DOHH2 (cell line): ENCODE data around the gene CABYR.

Experiments
- H3F3A ChIP-seq: fragments of 200-600 bp; sonication (generic), shearing (Covaris generic); 2 replicates; pipeline ENCODE4 v1.6.0; 2016; ENCODE audit warnings: antibody characterized with exemption, mild to moderate bottlenecking; ENCODE audit not compliant: control insufficient read depth, insufficient read depth
- H3K27ac ChIP-seq: fragments of 200-600 bp; sonication (generic); 2 replicates; pipeline ENCODE4 v1.5.1; 2014; ENCODE audit warnings: low read depth, mild to moderate bottlenecking, low read length, moderate library complexity
- H3K27me3 ChIP-seq: fragments of 200-600 bp; sonication (generic); 2 replicates; pipeline ENCODE4 v1.6.1; 2014; ENCODE audit warnings: mild to moderate bottlenecking, low read length, mixed read lengths; ENCODE audit not compliant: control insufficient read depth
- H3K36me3 ChIP-seq: fragments of 200-600 bp; sonication (generic); 2 replicates; pipeline ENCODE4 v1.6.1; 2014; ENCODE audit warnings: mild to moderate bottlenecking, low read length, moderate library complexity, mixed read lengths; ENCODE audit not compliant: control insufficient read depth
- H3K4me1 ChIP-seq: fragments of 200-600 bp; sonication (generic); 2 replicates; pipeline ENCODE4 v1.6.1; 2014; ENCODE audit warnings: mild to moderate bottlenecking, low read length, mixed read lengths; ENCODE audit not compliant: control insufficient read depth
- H3K4me2 ChIP-seq: fragments of 200-600 bp; sonication (generic); 2 replicates; pipeline ENCODE4 v1.6.0; 2014; ENCODE audit warnings: mild to moderate bottlenecking, low read length, moderate library complexity
- H3K4me3 ChIP-seq: fragments of 200-600 bp; sonication (generic); 2 replicates; pipeline ENCODE4 v1.5.1; 2014; ENCODE audit warnings: mild to moderate bottlenecking, low read length, mixed read lengths
- H3K79me2 ChIP-seq: fragments of 200-600 bp; sonication (generic); 2 replicates; pipeline ENCODE4 v1.6.1; 2014; ENCODE audit warnings: mild to moderate bottlenecking, low read length, mixed read lengths; ENCODE audit not compliant: control insufficient read depth
- H3K9me2 ChIP-seq: fragments of 200-600 bp; sonication (generic); replicated peaks from 2 replicates; pipeline ENCODE4 v1.6.1; 2014; ENCODE audit warnings: mild to moderate bottlenecking, low read length, mixed read lengths; ENCODE audit not compliant: control insufficient read depth
- H3K9me3 ChIP-seq: fragments of 200-600 bp; sonication (generic); 2 replicates; pipeline ENCODE4 v1.6.1; 2014; ENCODE audit warnings: antibody characterized with exemption, low read length, mixed read lengths; ENCODE audit not compliant: control insufficient read depth, insufficient read depth
- H4K20me1 ChIP-seq: fragments of 200-600 bp; sonication (generic); 2 replicates; pipeline ENCODE4 v1.6.0; 2014; ENCODE audit warnings: low read depth, mild to moderate bottlenecking, antibody characterized with exemption, low read length, moderate library complexity; ENCODE audit not compliant: control insufficient read depth, insufficient read depth
- CTCF ChIP-seq: fragments of 200-600 bp; sonication (generic); IDR thresholded peaks from one replicate; pipeline ENCODE4 v1.5.1; 2014; ENCODE audit warnings: antibody characterized with exemption, mild to moderate bottlenecking, low read depth, low read length; ENCODE audit not compliant: poor library complexity, severe bottlenecking
- EZH2phosphoT487 ChIP-seq: fragments of 200-600 bp; sonication (generic); IDR thresholded peaks from 2 replicates; pipeline ENCODE4 v1.6.1; 2017; ENCODE audit warnings: borderline replicate concordance, mild to moderate bottlenecking, antibody characterized with exemption, low read length, moderate library complexity, mixed read lengths

CABYR gene

GRCh38 chr18:24195296-24196053 lies 56.6 kb downstream of the CABYR start:
- TF ChIP-seq EZH2phosphoT487 (no peak), CTCF (no peak)
- no peaks in the 10 kb centered on the region for H3K4me1 ChIP-seq
- no peaks in the 10 kb centered on the region for H3K79me2 ChIP-seq
- H3K9me2 ChIP-seq = no peaks in the 10 kb centered on the region
- H3K4me3 ChIP-seq = no peak overlapping the region
- no peaks in the 10 kb centered on the region for H3K9me3 ChIP-seq
- no peak overlapping the region for H3K27ac ChIP-seq
- H3K4me2 ChIP-seq = no peak overlapping the region
- no peaks in the 10 kb centered on the region for H4K20me1 ChIP-seq
- H3K27me3 ChIP-seq = peaks cover 15% of the 10 kb centered on the region
- H3F3A ChIP-seq = no peaks in the 10 kb centered on the region
- no peaks in the 10 kb centered on the region for H3K36me3 ChIP-seq

- H4K20me1 ChIP-seq = no peaks in the 10 kb centered on the region
- H3K9me2 ChIP-seq = no peaks in the 10 kb centered on the region
- TF ChIP-seq EZH2phosphoT487 (no peak), CTCF (no peak)
- H3K27me3 ChIP-seq = peaks cover 14% of the 10 kb centered on the region
- H3K4me2 ChIP-seq = no peak overlapping the region
- no peaks in the 10 kb centered on the region for H3K9me3 ChIP-seq
- H3K36me3 ChIP-seq = no peaks in the 10 kb centered on the region
- H3F3A ChIP-seq = no peaks in the 10 kb centered on the region
- H3K4me1 ChIP-seq = no peaks in the 10 kb centered on the region
- H3K27ac ChIP-seq = no peak overlapping the region
- no peaks in the 10 kb centered on the region for H3K79me2 ChIP-seq
- no peak overlapping the region for H3K4me3 ChIP-seq
Measured at GRCh38 chr18:24196764-24197163, 57.9 kb downstream of the CABYR start.

GRCh38 chr18:24197412-24197811 lies 58.5 kb downstream of the CABYR start:
- TF ChIP-seq EZH2phosphoT487 = no peak
- TF ChIP-seq CTCF = no peak
- H3K4me2 ChIP-seq = no peak overlapping the region
- no peaks in the 10 kb centered on the region for H4K20me1 ChIP-seq
- H3F3A ChIP-seq = no peaks in the 10 kb centered on the region
- peaks cover 7% of the 10 kb centered on the region for H3K27me3 ChIP-seq
- no peaks in the 10 kb centered on the region for H3K4me1 ChIP-seq
- H3K36me3 ChIP-seq = no peaks in the 10 kb centered on the region
- no peaks in the 10 kb centered on the region for H3K9me2 ChIP-seq
- no peaks in the 10 kb centered on the region for H3K79me2 ChIP-seq
- H3K4me3 ChIP-seq = no peak overlapping the region
- no peak overlapping the region for H3K27ac ChIP-seq
- H3K9me3 ChIP-seq = no peaks in the 10 kb centered on the region
